ENCODE measurements around the gene BDH2.

BDH2 gene

DNA sequence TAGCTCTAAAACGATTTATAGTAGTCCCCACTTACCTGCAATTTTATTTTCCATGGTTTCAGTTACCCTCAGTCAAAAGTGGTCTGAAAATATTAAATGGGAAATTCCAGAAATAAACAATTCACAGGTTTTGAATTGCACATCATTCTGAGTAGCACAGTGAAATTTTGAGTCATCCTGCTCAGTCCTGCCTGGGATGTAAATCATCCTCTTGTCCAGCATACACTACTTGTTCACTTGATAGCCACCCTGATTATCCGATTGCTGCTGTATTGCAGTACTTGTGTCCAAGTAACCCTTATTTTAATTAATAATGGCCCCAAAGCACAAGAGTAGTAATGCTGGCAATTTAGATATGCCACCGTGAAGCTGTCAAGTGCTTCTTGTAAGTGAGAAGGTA, 23.5 kb upstream of the BDH2 start:
- Histone ChIP-seq H3K9me3 (no peaks in the 10 kb centered on the region), H3K4me3 (ENCODE audit: low read depth, low read length) (no peak overlapping the region), H3K36me3 (peaks cover 20% of the 10 kb centered on the region), H3K27me3 (no peaks in the 10 kb centered on the region), H3K4me1 (no peaks in the 10 kb centered on the region)
- TF ChIP-seq CTCF (IDR thresholded peaks at IDR 0.05; ENCODE audit: low read depth, low read length): no peak
- no peak for DNase-seq

DNA sequence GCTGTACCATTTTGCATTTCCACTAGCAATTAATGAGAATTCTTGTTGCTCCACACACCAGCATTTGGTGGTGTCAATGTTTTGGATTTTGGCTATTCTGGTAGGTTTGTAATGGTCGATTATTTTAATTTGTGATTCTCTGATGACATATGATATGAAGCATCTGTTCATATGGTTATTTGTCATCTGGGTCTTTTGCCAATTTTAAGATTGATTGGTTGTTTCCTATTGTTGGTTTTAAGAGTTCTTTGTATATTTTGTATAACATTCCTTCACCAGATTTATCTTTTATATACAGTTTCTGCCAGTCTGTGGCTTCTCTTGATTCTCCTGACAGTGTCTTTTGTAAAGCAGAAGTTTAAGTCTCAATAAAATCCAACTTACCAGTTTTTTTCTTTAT, 18.5 kb upstream of the BDH2 start:
- H3K9me3 ChIP-seq: no peaks in the 10 kb centered on the region

GRCh38 chr4:103111598-103111997, 12.0 kb upstream of the BDH2 start:
- Histone ChIP-seq H3K4me1 (no peaks in the 10 kb centered on the region), H3K36me3 (peaks cover 25% of the 10 kb centered on the region), H3K4me3 (ENCODE audit: low read depth, low read length) (no peak overlapping the region), H3K9me3 (no peaks in the 10 kb centered on the region), H3K27me3 (no peaks in the 10 kb centered on the region)
- no peak for DNase-seq
- TF ChIP-seq CTCF (IDR thresholded peaks at IDR 0.05; ENCODE audit: low read depth, low read length): no peak

More for the DNA sequence above, 18.5 kb upstream of the BDH2 start:
- TF ChIP-seq CTCF (IDR thresholded peaks at IDR 0.05; ENCODE audit: low read depth, low read length): no peak
- no peak overlapping the region for H3K4me3 ChIP-seq (ENCODE audit: low read depth, low read length)
- H3K36me3 ChIP-seq: peaks cover 14% of the 10 kb centered on the region
- no peaks in the 10 kb centered on the region for H3K27me3 ChIP-seq
- H3K4me1 ChIP-seq: no peaks in the 10 kb centered on the region
- DNase-seq: no peak

GRCh38 chr4:103108542-103108941, 8.9 kb upstream of the BDH2 start:
- peaks cover 22% of the 10 kb centered on the region for H3K36me3 ChIP-seq
- TF ChIP-seq CTCF (IDR thresholded peaks at IDR 0.05; ENCODE audit: low read depth, low read length): no peak

DNA sequence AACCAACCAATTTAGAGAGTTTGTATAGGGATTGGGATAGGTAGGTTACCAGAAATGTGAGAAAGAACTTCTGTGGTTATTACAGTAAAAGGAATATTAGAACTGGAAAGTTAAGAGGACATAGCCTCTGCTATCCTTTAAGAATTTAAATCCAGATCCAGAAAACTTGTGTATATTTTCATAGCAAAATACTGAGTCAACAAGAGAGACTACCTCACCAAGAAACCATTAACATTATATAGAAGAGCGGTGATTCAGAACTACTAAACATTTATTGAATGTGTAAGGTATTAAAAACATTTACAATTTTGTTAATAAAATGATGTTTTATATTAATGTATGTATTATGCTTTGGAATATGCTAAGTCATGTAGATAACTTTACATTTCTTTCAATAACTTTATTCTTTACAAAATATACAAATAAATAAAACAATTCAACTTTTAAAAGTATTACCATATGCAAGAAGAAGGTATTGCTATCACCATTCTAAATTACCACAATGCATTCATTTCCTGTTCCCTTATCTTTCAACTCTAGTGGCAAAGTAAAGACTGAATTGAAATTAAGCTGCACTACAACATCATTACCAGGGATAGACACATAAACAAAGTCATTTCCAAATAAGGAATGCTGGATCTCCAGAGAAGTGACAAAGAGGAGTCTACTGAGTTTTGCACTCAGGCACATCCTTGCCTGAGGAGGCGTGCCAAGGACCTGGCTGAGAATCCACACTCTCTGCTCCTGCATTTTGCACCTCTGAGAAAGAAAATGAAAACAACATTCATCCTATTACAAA, 6.1 kb upstream of the BDH2 start:
- no peak for TF ChIP-seq CTCF (IDR thresholded peaks at IDR 0.05; ENCODE audit: low read depth, low read length)

More at GRCh38 chr4:103108542-103108941, 8.9 kb upstream of the BDH2 start:
- Histone ChIP-seq H3K27me3 (no peaks in the 10 kb centered on the region), H3K4me1 (no peaks in the 10 kb centered on the region), H3K4me3 (ENCODE audit: low read depth, low read length) (no peak overlapping the region), H3K9me3 (no peaks in the 10 kb centered on the region)
- DNase-seq: no peak

DNA sequence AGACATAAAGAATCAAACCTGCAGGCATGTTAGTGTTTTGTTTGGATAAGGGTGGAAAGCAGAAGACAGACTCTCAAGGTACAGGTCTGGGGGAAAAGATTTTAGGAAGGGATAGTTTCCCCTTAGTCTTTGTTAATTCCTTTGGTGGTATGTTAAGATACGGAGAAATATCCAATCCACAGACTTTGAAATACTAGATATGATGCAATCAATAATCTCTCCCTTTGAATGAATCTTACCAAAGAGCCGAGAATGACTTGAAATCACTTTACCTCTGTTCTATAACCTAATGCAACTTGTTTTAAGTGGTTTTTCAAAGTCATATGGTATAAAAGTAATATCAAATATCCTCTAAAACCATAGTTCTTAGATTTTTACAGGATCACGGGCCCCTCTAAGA, 5.3 kb upstream of the BDH2 start:
- TF ChIP-seq CTCF (IDR thresholded peaks at IDR 0.05; ENCODE audit: low read depth, low read length): no peak

More for the DNA sequence above, 6.1 kb upstream of the BDH2 start:
- no peaks in the 10 kb centered on the region for H3K9me3 ChIP-seq
- H3K36me3 ChIP-seq: peaks cover 17% of the 10 kb centered on the region
- H3K4me1 ChIP-seq: no peaks in the 10 kb centered on the region
- H3K27me3 ChIP-seq: no peaks in the 10 kb centered on the region
- no peak overlapping the region for H3K4me3 ChIP-seq (ENCODE audit: low read depth, low read length)
- no peak for DNase-seq

More for the DNA sequence above, 5.3 kb upstream of the BDH2 start:
- Histone ChIP-seq H3K4me3 (ENCODE audit: low read depth, low read length) (no peak overlapping the region), H3K27me3 (no peaks in the 10 kb centered on the region), H3K4me1 (no peaks in the 10 kb centered on the region), H3K9me3 (no peaks in the 10 kb centered on the region), H3K36me3 (peaks cover 9% of the 10 kb centered on the region)
- no peak for DNase-seq

All from BE2C (cell line).